Endothelial cell of umbilical vein (primary cell): ENCODE data around the gene GSDME. TPM values are rescaled to one million over a fixed set of nuclear protein-coding genes. Genes with fewer than 3 reads are reported as not detected.

ENCODE experiments used
- BruUV-seq: library from RNA; stranded (reverse); fragments of 400-500 nt; replicated peaks from 2 replicates; lab custom pipeline; 2021; lab: Mats Ljungman, UMichigan
- CTCF ChIA-PET: fragments of 300-600, 350-600 bp; sonication (Branson Sonifier 250); formaldehyde crosslinking; loops from one replicate; lab custom pipeline; 2021; ENCODE audit warnings: antibody characterized with exemption, inconsistent platforms; lab: Charles Lee
- POLR2A ChIA-PET: fragments of 300-600, 350-600 bp; sonication (Branson Sonifier 250); formaldehyde crosslinking; loops from one replicate; lab custom pipeline; 2021; ENCODE audit warnings: antibody characterized with exemption, inconsistent platforms; lab: Charles Lee
- DNase-seq: peaks from one replicate; pipeline ENCODE4 v3.0.0-alpha.2; 2011; ENCODE audit warnings: low read depth, low spot score
- FAIRE-seq: peaks from 2 replicates; lab custom pipeline; 2011; peaks lifted over from hg19 to GRCh38; lab: Jason Lieb, UNC
- H2AFZ ChIP-seq: 2 replicates; pipeline ENCODE4 v1.6.0; 2012; ENCODE audit warnings: low read depth, low read length, control low read depth, inconsistent platforms
- H3K27ac ChIP-seq: 2 replicates; pipeline ENCODE4 v1.5.1; 2011; ENCODE audit warnings: low read depth, mild to moderate bottlenecking, control low read depth, low read length, moderate library complexity; ENCODE audit not compliant: insufficient read depth
- H3K27me3 ChIP-seq, 2 experiments: 2 replicates each; pipeline versions ENCODE4 v1.6.0 to v1.6.1; 2011; ENCODE audit warnings: low read length in 2 of 2, mixed read lengths in 1 of 2; ENCODE audit not compliant: control insufficient read depth in 2 of 2, insufficient read depth in 2 of 2
- H3K36me3 ChIP-seq, 2 experiments: 2 replicates in 1 of 2; 3 replicates in 1 of 2; pipeline ENCODE4 v1.5.1; 2011; ENCODE audit warnings: low read length in 2 of 2, mild to moderate bottlenecking in 1 of 2, moderate library complexity in 1 of 2; ENCODE audit not compliant: control insufficient read depth in 2 of 2, insufficient read depth in 2 of 2; ENCODE audit errors: extremely low read depth in 1 of 2
- H3K4me1 ChIP-seq: 3 replicates; pipeline ENCODE4 v1.5.1; 2011; ENCODE audit warnings: mild to moderate bottlenecking, low read length; ENCODE audit not compliant: control insufficient read depth, insufficient read depth; ENCODE audit errors: extremely low read depth
- H3K4me2 ChIP-seq: 2 replicates; pipeline ENCODE4 v1.6.1; 2011; ENCODE audit warnings: low read length, control low read depth, mixed read lengths; ENCODE audit not compliant: insufficient read depth
- H3K4me3 ChIP-seq, 3 experiments: fragments of 200-600 bp in 1 of 3; sonication (generic), shearing (Covaris generic) in 1 of 3; replicated peaks in 1 of 3; 2 replicates each; pipeline ENCODE4 v1.5.1; 2011 to 2016; ENCODE audit warnings: control low read depth in 3 of 3, low read length in 3 of 3, mild to moderate bottlenecking in 2 of 3, inconsistent platforms in 1 of 3, low read depth in 1 of 3, moderate library complexity in 1 of 3; ENCODE audit not compliant: insufficient read depth in 1 of 3
- H3K79me2 ChIP-seq: 2 replicates; pipeline ENCODE4 v1.6.0; 2012; ENCODE audit warnings: low read length, inconsistent platforms; ENCODE audit not compliant: control insufficient read depth, insufficient read depth
- H3K9ac ChIP-seq: replicated peaks from 2 replicates; pipeline ENCODE3; 2011; ENCODE audit warnings: low read length, control low read depth; ENCODE audit not compliant: insufficient read depth; ENCODE audit errors: extremely low read depth
- H3K9me1 ChIP-seq: replicated peaks from 3 replicates; pipeline ENCODE4 v1.6.0; 2011; ENCODE audit warnings: mild to moderate bottlenecking, low read length; ENCODE audit not compliant: control insufficient read depth, insufficient read depth; ENCODE audit errors: extremely low read depth
- H3K9me3 ChIP-seq: replicated peaks from 2 replicates; pipeline ENCODE4 v1.5.1; 2012; ENCODE audit warnings: low read length, inconsistent platforms; ENCODE audit not compliant: control insufficient read depth, insufficient read depth
- H4K20me1 ChIP-seq: replicated peaks from 2 replicates; pipeline ENCODE3; 2011; ENCODE audit warnings: mild to moderate bottlenecking, low read length; ENCODE audit not compliant: control insufficient read depth, insufficient read depth; ENCODE audit errors: extremely low read depth
- CTCF ChIP-seq, 2 donors: IDR thresholded peaks; 1 replicate in 1 of 2; 2 replicates in 1 of 2; pipeline ENCODE4 v1.5.1; 2011; ENCODE audit warnings: low read length in 2 of 2, mild to moderate bottlenecking in 2 of 2, moderate library complexity in 2 of 2, control low read depth in 1 of 2, inconsistent platforms in 1 of 2, low read depth in 1 of 2; ENCODE audit not compliant: insufficient read depth in 1 of 2; ENCODE audit errors: extremely low read depth in 1 of 2
- EZH2 ChIP-seq: IDR thresholded peaks from 2 replicates; pipeline ENCODE4 v1.6.1; 2012; ENCODE audit warnings: borderline replicate concordance, low read depth, mild to moderate bottlenecking, moderate library complexity, low read length, inconsistent platforms; ENCODE audit not compliant: severe bottlenecking
- FOS ChIP-seq: IDR thresholded peaks from 2 replicates; pipeline ENCODE4 v1.6.1; 2011; ENCODE audit warnings: mild to moderate bottlenecking, low read length, moderate library complexity, borderline replicate concordance; ENCODE audit not compliant: insufficient read depth
- GATA2 ChIP-seq: IDR thresholded peaks from 2 replicates; pipeline ENCODE4 v1.7.0; 2011; ENCODE audit warnings: low read depth, mild to moderate bottlenecking, moderate library complexity, mixed read lengths, low read length; ENCODE audit not compliant: insufficient read length, insufficient read depth
- JUN ChIP-seq: IDR thresholded peaks from 2 replicates; pipeline ENCODE4 v1.6.1; 2011; ENCODE audit warnings: borderline replicate concordance, low read depth; ENCODE audit not compliant: insufficient read length, insufficient read depth
- MAX ChIP-seq: IDR thresholded peaks from 2 replicates; pipeline ENCODE4 v1.6.1; 2011; ENCODE audit not compliant: insufficient read depth, insufficient read length
- MYC ChIP-seq: IDR thresholded peaks from one replicate; pipeline ENCODE4 v1.6.1; 2011; ENCODE audit warnings: mild to moderate bottlenecking, low read depth, low read length
- POLR2A ChIP-seq: IDR thresholded peaks from 2 replicates; pipeline ENCODE4 v1.6.1; 2012; ENCODE audit warnings: low read depth, mild to moderate bottlenecking, control low read depth, low read length
- POLR2AphosphoS5 ChIP-seq: IDR thresholded peaks from 2 replicates; pipeline ENCODE4 v1.6.1; 2012; ENCODE audit warnings: low read depth, mild to moderate bottlenecking, control low read depth, low read length, moderate library complexity; ENCODE audit not compliant: insufficient read depth
- dilution Hi-C: fragments of 300-500 bp; cut with MboI; formaldehyde crosslinking; loops from one replicate; pipeline ENCODE4 v1.15.0; 2019; ENCODE audit warnings: low sequenced_read_pairs; ENCODE audit not compliant: extremely low pct_ligation_motif_present
- intact Hi-C: fragments of 100-400 bp; cut with micrococcal nuclease; formaldehyde crosslinking; loops from one replicate; pipeline ENCODE4 v1.10.0; 2022
- polyA plus RNA-seq, 4 experiments: library from polyadenylated mRNA; depleted of rRNA in 3 of 4; stranded (reverse) in 3 of 4; unstranded in 1 of 4; fragments of >200 nt; gene quantifications; 2 replicates each; pipeline versions ENCODE4 v1.2.1 to v1.2.3, GENCODE V29; 2011 to 2012; ENCODE audit warnings: missing spikeins in 1 of 4
- total RNA-seq: library from RNA; stranded (reverse); gene quantifications from 2 replicates; pipeline ENCODE4 v1.2.3, GENCODE V29; 2021

Gene GSDME
- total and polyA plus RNA-seq, 2 donors (not counting 3 experiments of a cell fraction or from before 2014, with no cell fraction given) = 21.1 to 23.4 TPM

- Histone ChIP-seq H3K4me3 (no peak overlapping the region), H3K79me2 (peaks cover 4% of the 10 kb centered on the region), H3K9me1 (no peaks in the 10 kb centered on the region), H3K4me2 (peak overlapping the region; percentile 84), H3K27me3 (no peaks in the 10 kb centered on the region), H3K27ac (peak overlapping the region; percentile 48), H2AFZ (no peak overlapping the region), H3K9ac (no peak overlapping the region), H3K9me3 (no peaks in the 10 kb centered on the region), H4K20me1 (no peaks in the 10 kb centered on the region), H3K4me1 (peaks cover 28% of the 10 kb centered on the region), H3K36me3 (no peaks in the 10 kb centered on the region)
- dilution Hi-C loops (no loop called here), intact Hi-C loops (no loop called here)
- FAIRE-seq (no peak), DNase-seq (peak; percentile 11)
- TF ChIP-seq POLR2A (no peak), GATA2 (no peak), JUN (no peak), MAX (no peak), EZH2 (no peak), FOS (no peak), POLR2AphosphoS5 (no peak), MYC (no peak), CTCF (IDR thresholded peaks at IDR 0.05; ENCODE audit: extremely low read depth in 1 of 2, insufficient read depth in 1 of 2, low read depth in 1 of 2, low read length in 2 of 2) (no peak)
- ChIA-PET POLR2A (interaction anchor here (1.5 kb wide), 1 partner anchor 94 kb away, joined by 3 read pairs; no protein-coding TSS in a partner anchor), CTCF (interaction anchor here (1.7 to 9.3 kb wide), 4 partner anchors 96 to 422 kb away, joined by 5 to 134 read pairs (median 11); partner anchors contain the start of gene PALS2)
- no TSS peak for BruUV-seq
Measured at GRCh38 chr7:24670782-24671181, 86.5 kb downstream of the GSDME start.
